ENCODE measurements around the gene NKPD1. TPM values are rescaled to one million over a fixed set of nuclear protein-coding genes. Genes with fewer than 3 reads are reported as not detected.
A peak's percentile ranks its signal among the peaks of the same experiment; 100 is the strongest.

NKPD1 gene
- total and polyA plus RNA-seq, 10 of the 15 experiments (the other 5 are each of a cell fraction or from before 2014, with no cell fraction given): 0.05 to 0.18 (median 0.06) TPM; not detected in 7

- no peak for FAIRE-seq
- no peak for ATAC-seq
- 94% methylated on average over 6 of the region's 6 CpGs for WGBS (ENCODE audit: insufficient coverage, insufficient replicate concordance, low lambda C conversion rate, missing lambda C conversion rate)
- CTCF ChIA-PET: interaction anchor here (1.3 to 2.6 kb wide), 5 partner anchors 11 to 359 kb away, joined by 3 to 16 read pairs (median 6); no protein-coding TSS in a partner anchor
- no peak for DNase-seq (ENCODE audit: low read depth, low spot score)
- H3K27ac ChIP-seq (ENCODE audit: control insufficient read depth, insufficient read depth): peak overlapping the region; percentile 66; the same call in 1 of the 2 replicates
- no peaks in the 10 kb centered on the region for H3K27me3 ChIP-seq (replicated peaks in 1 of 2; ENCODE audit: control insufficient read depth in 2 of 2, insufficient read depth in 2 of 2, low read length in 1 of 2)
- peaks cover 3% of the 10 kb centered on the region; the same call in 1 of the 2 replicates for H4K20me1 ChIP-seq (ENCODE audit: control insufficient read depth, insufficient read depth)
- RAD21 ChIA-PET (ENCODE audit: unreplicated experiment): interaction anchor here (0.7 kb wide), 1 partner anchor 23 kb away, joined by 3 read pairs; no protein-coding TSS in a partner anchor
- TF ChIP-seq SMC3 (IDR thresholded peaks at IDR 0.05; ENCODE audit: borderline replicate concordance, low read length): no peak
- TF ChIP-seq BMI1 (IDR thresholded peaks at IDR 0.05; ENCODE audit: borderline replicate concordance): no peak
- no peak for TF ChIP-seq NKRF (conservative IDR thresholded peaks at IDR 0.05)
- TF ChIP-seq BHLHE40 (IDR thresholded peaks at IDR 0.05; ENCODE audit: borderline replicate concordance in 1 of 2, low read depth in 2 of 2, low read length in 1 of 2): no peak
- no peak for TF ChIP-seq SMAD1 (IDR thresholded peaks at IDR 0.05; ENCODE audit: low read depth, partially characterized antibody)
- no peak for TF ChIP-seq ZNF274 (IDR thresholded peaks at IDR 0.05; ENCODE audit: insufficient read depth, insufficient read length)
- no peak for TF ChIP-seq POLR2AphosphoS5 (IDR thresholded peaks at IDR 0.05; ENCODE audit: low read length)
- TF ChIP-seq SIX5 (IDR thresholded peaks at IDR 0.05; ENCODE audit: low read depth, low read length, severe bottlenecking): no peak
- peaks cover 0 to 6% of the 10 kb centered on the region in 2 experiments; a peak in 3 of 4 replicates for H3K36me3 ChIP-seq (ENCODE audit: control insufficient read depth in 2 of 2, insufficient read depth in 2 of 2, low read length in 1 of 2)
- in situ Hi-C loops (cut with MboI): no loop called here
- peak overlapping the region; percentile 81; the same call in 1 of the 2 replicates for H3K4me2 ChIP-seq (ENCODE audit: control insufficient read depth, insufficient read depth)
- intact Hi-C loops (cut with micrococcal nuclease; ENCODE audit: unreplicated experiment): no loop called here
- no peak overlapping the region for H2AFZ ChIP-seq (ENCODE audit: control insufficient read depth, low read depth, low read length)
- H3K9ac ChIP-seq (ENCODE audit: control insufficient read depth, insufficient read depth, low read length): no peak overlapping the region
- SMC1A ChIA-PET (ENCODE audit: uncharacterized antibody, unreplicated experiment): interaction anchor here (1.1 to 1.5 kb wide), 4 partner anchors 16 to 59 kb away, joined by 3 to 6 read pairs (median 4); partner anchors contain the start of genes BLOC1S3 and TRAPPC6A
- H3K4me3 ChIP-seq: no peak overlapping the region
- peaks cover 72% of the 10 kb centered on the region for H3K4me1 ChIP-seq (ENCODE audit: control insufficient read depth, insufficient read depth, low read length)
- peaks cover 60% of the 10 kb centered on the region for H3K79me2 ChIP-seq (ENCODE audit: control insufficient read depth, insufficient read depth, low read length)
- H3K9me3 ChIP-seq (replicated peaks; ENCODE audit: control insufficient read depth, insufficient read depth, low read length): no peaks in the 10 kb centered on the region
- POLR2A ChIA-PET: interaction anchor here (0.5 to 2.9 kb wide), 4 partner anchors 18 to 368 kb away, joined by 4 to 18 read pairs (median 8); partner anchors contain the start of genes BLOC1S3, FOSB and TRAPPC6A
- no TSS peak for BruUV-seq (replicated peaks)
These were observed 41.2 kb downstream of the NKPD1 start for GRCh38 chr19:45119582-45119981.
